ENCODE measurements around the gene PHYH. TPM values are rescaled to one million over a fixed set of nuclear protein-coding genes. Genes with fewer than 3 reads are reported as not detected.
"Not testable (repeated sequence)": the region's sequence is repeated elsewhere in the genome, so short reads cannot be mapped to it uniquely, and the experiment has no call there.

The PHYH gene
- total RNA-seq, 2 donors from 2014 or later: 44.6 to 89.1 TPM

GRCh38 chr10:13337128-13337826 is 37.4 kb upstream of the PHYH start:
- no peak for DNase-seq (ENCODE audit: low spot score)
- peaks cover 0 to 23% of the 10 kb centered on the region in 2 donors for H3K4me1 ChIP-seq
- no peaks in the 10 kb centered on the region for H3K27me3 ChIP-seq
- peaks cover 18% of the 10 kb centered on the region for H3K36me3 ChIP-seq
- H3K27ac ChIP-seq: no peak overlapping the region
- H3K4me3 ChIP-seq: no peak overlapping the region
- TF ChIP-seq CTCF (IDR thresholded peaks at IDR 0.05): no peak
- H3K9me3 ChIP-seq: no peaks in the 10 kb centered on the region

- Histone ChIP-seq H3K9me3 (no peaks in the 10 kb centered on the region), H3K36me3 (peaks cover 32% of the 10 kb centered on the region), H3K4me1 (peaks cover 0 to 23% of the 10 kb centered on the region in 2 donors), H3K4me3 (no peak overlapping the region), H3K27ac (no peak overlapping the region), H3K27me3 (no peaks in the 10 kb centered on the region)
- TF ChIP-seq CTCF (IDR thresholded peaks at IDR 0.05): no peak
- no peak for DNase-seq (ENCODE audit: low spot score)
These were observed 36.0 kb upstream of the PHYH start for GRCh38 chr10:13335881-13336280.

- Histone ChIP-seq H3K9me3 (no peaks in the 10 kb centered on the region), H3K27me3 (no peaks in the 10 kb centered on the region), H3K36me3 (peaks cover 42% of the 10 kb centered on the region), H3K4me1 (peaks cover 0 to 17% of the 10 kb centered on the region in 2 donors), H3K4me3 (no peak overlapping the region), H3K27ac (no peak overlapping the region)
- no peak for TF ChIP-seq CTCF (IDR thresholded peaks at IDR 0.05)
- DNase-seq (ENCODE audit: low spot score): no peak
These were observed 34.7 kb upstream of the PHYH start for GRCh38 chr10:13334556-13334955.

GRCh38 chr10:13331646-13332045 is 31.8 kb upstream of the PHYH start:
- Histone ChIP-seq H3K36me3 (peaks cover 62% of the 10 kb centered on the region), H3K27ac (no peak overlapping the region)
- TF ChIP-seq CTCF (IDR thresholded peaks at IDR 0.05): no peak

GRCh38 chr10:13330980-13331379 is 31.1 kb upstream of the PHYH start:
- H3K36me3 ChIP-seq: peaks cover 69% of the 10 kb centered on the region
- not testable (repeated sequence) for H3K4me1 ChIP-seq; DNase-seq (ENCODE audit: low spot score); H3K9me3 ChIP-seq; H3K4me3 ChIP-seq; H3K27me3 ChIP-seq; H3K27ac ChIP-seq

More at GRCh38 chr10:13331646-13332045, 31.8 kb upstream of the PHYH start:
- Histone ChIP-seq H3K4me1 (no peaks in the 10 kb centered on the region), H3K4me3 (no peak overlapping the region), H3K9me3 (no peaks in the 10 kb centered on the region), H3K27me3 (no peaks in the 10 kb centered on the region)
- DNase-seq (ENCODE audit: low spot score): no peak

- no peak for DNase-seq (ENCODE audit: low spot score)
- no peak for TF ChIP-seq CTCF (IDR thresholded peaks at IDR 0.05)
- Histone ChIP-seq H3K36me3 (peaks cover 80% of the 10 kb centered on the region), H3K27ac (no peak overlapping the region), H3K4me3 (no peak overlapping the region), H3K9me3 (no peaks in the 10 kb centered on the region), H3K27me3 (no peaks in the 10 kb centered on the region), H3K4me1 (no peaks in the 10 kb centered on the region)
These were observed 29.7 kb upstream of the PHYH start for GRCh38 chr10:13329565-13329964.
